AG09319 (cell line): Measurements from ENCODE around the gene ST8SIA2.

ENCODE experiments used
- DNase-seq: peaks from one replicate; pipeline ENCODE4 v3.0.0-alpha.2; 2010; ENCODE audit warnings: low read depth; ENCODE audit errors: extremely low read depth
- CTCF ChIP-seq: IDR thresholded peaks from 2 replicates; pipeline ENCODE4 v1.5.1; 2011; ENCODE audit warnings: low read depth, mild to moderate bottlenecking, inconsistent platforms, low read length, moderate library complexity

ST8SIA2 gene

DNA sequence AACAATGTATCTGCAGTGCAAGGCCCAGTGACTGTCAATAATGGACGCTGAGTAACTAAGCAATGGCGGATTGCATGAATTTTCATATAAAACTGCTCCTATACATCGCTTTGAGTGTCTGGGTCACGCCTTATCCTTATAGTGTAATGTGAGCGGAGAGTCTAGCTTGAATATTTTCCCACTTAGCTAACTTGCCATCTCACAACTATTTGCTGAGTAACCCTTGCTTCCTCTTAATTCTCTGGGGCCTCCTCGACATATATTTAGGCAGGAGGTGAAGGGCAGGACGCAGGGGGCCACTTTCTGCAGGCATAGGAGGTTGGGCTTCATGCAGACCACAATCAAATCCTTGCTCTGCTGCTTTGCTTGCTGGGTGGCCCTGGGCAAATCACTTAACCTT is 24.0 kb downstream of the ST8SIA2 start:
- no peak for DNase-seq
- no peak for TF ChIP-seq CTCF

- no peak for DNase-seq
- no peak for TF ChIP-seq CTCF
Measured at GRCh38 chr15:92418864-92419263, 25.2 kb downstream of the ST8SIA2 start.

DNA sequence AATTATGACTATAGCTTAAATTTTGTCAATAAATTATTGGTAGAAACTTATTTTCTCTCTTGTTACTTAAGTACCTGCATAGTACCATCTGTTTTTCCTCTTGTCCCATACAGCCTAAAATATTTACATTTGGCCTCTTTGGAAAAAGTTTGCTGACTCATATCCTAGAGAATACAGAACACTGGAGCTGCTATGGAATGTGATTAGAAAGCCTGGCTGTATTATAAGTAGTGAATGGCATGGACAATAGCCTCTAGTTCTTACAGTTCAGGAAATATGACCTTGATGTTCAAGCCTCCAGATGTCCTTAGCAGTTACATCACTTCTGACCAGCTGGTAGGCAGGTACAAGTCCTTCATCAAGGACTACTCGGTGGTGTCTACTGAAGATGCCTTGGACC is 28.3 kb downstream of the ST8SIA2 start:
- no peak for TF ChIP-seq CTCF

GRCh38 chr15:92425578-92426225 is 32.0 kb downstream of the ST8SIA2 start:
- no peak for DNase-seq
- TF ChIP-seq CTCF = no peak

More for the DNA sequence above, 28.3 kb downstream of the ST8SIA2 start:
- no peak for DNase-seq

DNA sequence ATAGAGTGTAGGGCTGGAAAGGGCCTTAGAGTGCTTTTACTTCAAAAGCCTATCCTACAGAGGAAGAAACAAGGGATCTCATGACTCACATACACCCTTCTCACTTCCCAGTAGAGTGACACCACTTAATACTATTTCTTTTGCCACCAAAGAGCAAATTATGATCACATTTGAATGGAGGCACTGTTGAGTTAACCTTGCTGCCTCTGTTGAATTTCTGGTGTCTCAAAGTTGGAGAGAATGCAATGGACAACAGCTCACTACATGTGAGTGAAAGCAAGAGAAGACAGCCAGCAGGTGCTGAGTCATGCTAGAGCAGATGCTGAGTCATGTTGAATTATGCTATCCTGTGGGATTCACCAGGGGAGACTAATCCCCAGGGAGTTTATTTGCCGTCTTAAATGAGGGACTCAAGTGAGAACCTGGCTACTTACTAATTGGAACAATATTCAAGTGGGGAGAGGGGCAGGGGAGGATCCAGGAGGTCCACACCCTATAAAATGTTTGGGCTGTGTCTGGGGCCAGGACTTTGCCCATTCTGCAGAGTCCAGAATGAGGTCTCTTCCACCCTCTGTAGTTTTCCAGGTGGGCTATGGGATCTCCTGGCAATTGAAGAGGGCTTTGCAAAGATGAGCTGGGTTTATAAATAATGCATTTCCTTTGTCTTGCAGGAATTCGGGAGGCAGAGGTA is 35.8 kb downstream of the ST8SIA2 start:
- no peak for TF ChIP-seq CTCF
- peak; percentile 27 for DNase-seq

DNA sequence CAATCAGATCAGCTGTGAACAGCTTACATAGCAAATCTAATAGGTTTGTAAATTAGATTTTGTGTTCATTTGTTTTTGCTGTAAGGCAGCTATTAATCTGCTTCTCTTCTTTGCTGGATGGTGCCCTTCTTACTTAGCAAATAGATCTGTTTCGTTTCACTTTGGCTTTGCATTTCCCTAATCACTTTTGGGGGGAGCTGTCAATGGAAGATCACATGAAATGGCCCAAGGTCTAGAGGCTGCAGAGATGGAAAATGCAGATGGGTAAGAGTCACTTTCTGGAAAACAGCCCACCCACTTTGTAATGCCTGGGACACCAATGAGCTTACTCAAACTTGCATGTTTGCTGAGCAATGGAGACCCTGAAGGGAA is 36.4 kb downstream of the ST8SIA2 start:
- no peak for TF ChIP-seq CTCF
- no peak for DNase-seq

DNA sequence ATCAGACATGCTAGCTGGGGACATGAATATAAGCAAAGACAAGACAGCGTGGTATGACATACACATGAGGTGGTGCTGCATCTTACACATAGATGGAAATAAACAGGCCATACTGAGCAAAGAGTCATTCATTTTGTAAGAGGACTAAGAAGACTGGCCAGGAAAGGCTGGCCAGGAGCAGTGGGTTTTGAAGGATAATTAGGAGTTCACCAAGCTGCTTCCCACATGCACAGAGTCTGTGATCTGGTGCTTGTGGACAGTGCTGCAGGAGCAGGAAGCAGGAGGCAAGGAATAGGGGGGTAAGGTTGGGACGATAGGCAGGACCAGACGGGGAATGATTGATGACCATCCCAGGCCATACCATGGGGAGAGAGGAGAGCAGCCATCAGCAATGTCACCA is 41.5 kb downstream of the ST8SIA2 start:
- TF ChIP-seq CTCF = no peak
- no peak for DNase-seq
